LNCaP clone FGC (cell line): ENCODE measurements around the gene LCE2B.
"Not testable (repeated sequence)": the region's sequence is repeated elsewhere in the genome, so short reads cannot be mapped to it uniquely, and the experiment has no call there.

ENCODE experiments used
- DNase-seq: peaks from one replicate; pipeline ENCODE4 v3.0.0-alpha.2; 2011; ENCODE audit warnings: low read depth
- H3K4me3 ChIP-seq: 2 replicates; pipeline ENCODE4 v1.5.1; 2011; ENCODE audit warnings: mild to moderate bottlenecking, low read depth, low read length, control low read depth
- TF ChIP-seq, protein P1 (sequence below): IDR thresholded peaks from 2 replicates; pipeline ENCODE4 v1.5.1; 2012; ENCODE audit warnings: mild to moderate bottlenecking; ENCODE audit not compliant: control insufficient read depth, insufficient read depth; ENCODE audit errors: extremely low read depth

The LCE2B gene

GRCh38 chr1:152657677-152658076 lies 28.2 kb upstream of the LCE2B start:
- DNase-seq: no peak

DNA sequence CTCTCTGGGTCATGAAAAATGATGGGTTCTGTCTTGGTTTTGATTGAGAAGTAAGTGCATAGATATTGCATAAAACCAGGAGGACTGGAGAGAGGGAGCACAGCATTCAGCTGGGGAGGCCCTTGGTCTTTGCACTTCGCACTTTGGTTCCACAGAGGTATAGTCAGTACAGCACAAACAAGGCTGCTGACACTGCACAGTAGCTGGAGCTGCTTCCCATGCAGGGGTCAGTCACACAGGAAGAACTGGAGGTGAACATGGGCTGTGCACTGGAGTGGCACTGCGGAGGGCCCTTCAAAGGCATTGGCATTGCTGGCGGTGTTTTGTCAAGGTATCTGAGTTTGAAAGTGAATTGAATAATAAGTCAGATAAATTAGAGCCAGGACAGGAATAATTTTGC lies 27.3 kb upstream of the LCE2B start:
- TF ChIP-seq, protein P1, sequence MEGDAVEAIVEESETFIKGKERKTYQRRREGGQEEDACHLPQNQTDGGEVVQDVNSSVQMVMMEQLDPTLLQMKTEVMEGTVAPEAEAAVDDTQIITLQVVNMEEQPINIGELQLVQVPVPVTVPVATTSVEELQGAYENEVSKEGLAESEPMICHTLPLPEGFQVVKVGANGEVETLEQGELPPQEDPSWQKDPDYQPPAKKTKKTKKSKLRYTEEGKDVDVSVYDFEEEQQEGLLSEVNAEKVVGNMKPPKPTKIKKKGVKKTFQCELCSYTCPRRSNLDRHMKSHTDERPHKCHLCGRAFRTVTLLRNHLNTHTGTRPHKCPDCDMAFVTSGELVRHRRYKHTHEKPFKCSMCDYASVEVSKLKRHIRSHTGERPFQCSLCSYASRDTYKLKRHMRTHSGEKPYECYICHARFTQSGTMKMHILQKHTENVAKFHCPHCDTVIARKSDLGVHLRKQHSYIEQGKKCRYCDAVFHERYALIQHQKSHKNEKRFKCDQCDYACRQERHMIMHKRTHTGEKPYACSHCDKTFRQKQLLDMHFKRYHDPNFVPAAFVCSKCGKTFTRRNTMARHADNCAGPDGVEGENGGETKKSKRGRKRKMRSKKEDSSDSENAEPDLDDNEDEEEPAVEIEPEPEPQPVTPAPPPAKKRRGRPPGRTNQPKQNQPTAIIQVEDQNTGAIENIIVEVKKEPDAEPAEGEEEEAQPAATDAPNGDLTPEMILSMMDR: no peak
- no peak overlapping the region for H3K4me3 ChIP-seq
- no peak for DNase-seq

More at GRCh38 chr1:152657677-152658076, 28.2 kb upstream of the LCE2B start:
- TF ChIP-seq, protein P1: no peak
- H3K4me3 ChIP-seq: no peak overlapping the region

DNA sequence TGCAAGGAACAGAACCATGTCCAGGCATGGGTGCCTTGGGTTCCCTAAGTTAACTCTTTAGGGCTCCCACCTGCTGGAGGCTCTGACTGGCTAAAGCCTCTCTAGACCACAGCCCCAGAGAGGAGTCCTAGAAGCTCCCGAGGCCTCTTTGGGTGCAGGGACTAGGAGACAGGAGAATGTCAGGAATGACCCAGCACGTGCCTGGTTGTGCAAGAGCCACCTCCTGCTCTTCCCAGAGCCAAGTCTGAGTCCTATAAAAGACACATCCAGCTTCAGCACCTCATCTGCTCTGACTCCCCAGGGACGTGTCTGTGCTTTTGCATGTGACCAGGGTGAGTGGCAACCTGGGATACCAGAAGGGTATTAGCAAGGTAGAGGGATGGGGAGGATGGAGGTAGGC lies 22.8 kb upstream of the LCE2B start, which contains the start of gene LCE2D:
LCE2D (plus strand) TSS at position 283 of the 400 bp plus-strand sequence. CDS start 726 bp downstream, outside the sequence.
- no peak for DNase-seq
- no peak within 1 kb of the TSS for H3K4me3 ChIP-seq
- TF ChIP-seq, protein P1: no peak

- DNase-seq, H3K4me3 ChIP-seq: not testable (repeated sequence)
These were observed 19.8 kb upstream of the LCE2B start for GRCh38 chr1:152666171-152666570.

GRCh38 chr1:152667648-152668047 lies 18.3 kb upstream of the LCE2B start:
- H3K4me3 ChIP-seq: no peak overlapping the region
- TF ChIP-seq, protein P1: no peak
- no peak for DNase-seq

GRCh38 chr1:152673016-152673415 lies 12.9 kb upstream of the LCE2B start:
- H3K4me3 ChIP-seq: no peak overlapping the region
- DNase-seq: no peak
- TF ChIP-seq, protein P1: no peak

GRCh38 chr1:152674983-152675382 lies 10.9 kb upstream of the LCE2B start, which contains the start of gene LCE2C:
LCE2C (plus strand) TSS chr1:152675279; CDS start chr1:152676016, 737 bp downstream.
- not testable (repeated sequence) for H3K4me3 ChIP-seq, DNase-seq

GRCh38 chr1:152679459-152679858 lies 6.5 kb upstream of the LCE2B start:
- no peak overlapping the region for H3K4me3 ChIP-seq
- TF ChIP-seq, protein P1: no peak
- no peak for DNase-seq
